GM18498 (cell line): ENCODE results near the gene CD22.

ENCODE experiments used
- ATAC-seq: cut with Tn5 transposase; IDR thresholded peaks from one replicate; pipeline ENCODE4 v1.9.1; 2021; ENCODE audit warnings: mild to moderate bottlenecking, moderate library complexity; ENCODE audit not compliant: unreplicated experiment

The CD22 gene

DNA sequence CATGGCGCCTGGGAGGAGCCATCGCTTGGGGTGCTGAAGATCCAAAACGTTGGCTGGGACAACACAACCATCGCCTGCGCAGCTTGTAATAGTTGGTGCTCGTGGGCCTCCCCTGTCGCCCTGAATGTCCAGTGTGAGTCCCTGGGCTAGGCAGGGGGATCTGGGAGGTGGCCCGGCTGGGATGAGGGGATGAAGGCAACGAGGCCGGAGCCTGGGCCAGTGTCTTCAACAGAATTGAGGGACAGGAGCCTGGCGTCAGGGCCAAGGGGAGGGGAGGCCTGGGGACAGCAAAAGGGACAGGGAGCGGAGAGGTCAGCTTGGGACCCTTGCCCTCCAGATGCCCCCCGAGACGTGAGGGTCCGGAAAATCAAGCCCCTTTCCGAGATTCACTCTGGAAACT lies 12.0 kb downstream of the CD22 start:
- ATAC-seq, result no peak

DNA sequence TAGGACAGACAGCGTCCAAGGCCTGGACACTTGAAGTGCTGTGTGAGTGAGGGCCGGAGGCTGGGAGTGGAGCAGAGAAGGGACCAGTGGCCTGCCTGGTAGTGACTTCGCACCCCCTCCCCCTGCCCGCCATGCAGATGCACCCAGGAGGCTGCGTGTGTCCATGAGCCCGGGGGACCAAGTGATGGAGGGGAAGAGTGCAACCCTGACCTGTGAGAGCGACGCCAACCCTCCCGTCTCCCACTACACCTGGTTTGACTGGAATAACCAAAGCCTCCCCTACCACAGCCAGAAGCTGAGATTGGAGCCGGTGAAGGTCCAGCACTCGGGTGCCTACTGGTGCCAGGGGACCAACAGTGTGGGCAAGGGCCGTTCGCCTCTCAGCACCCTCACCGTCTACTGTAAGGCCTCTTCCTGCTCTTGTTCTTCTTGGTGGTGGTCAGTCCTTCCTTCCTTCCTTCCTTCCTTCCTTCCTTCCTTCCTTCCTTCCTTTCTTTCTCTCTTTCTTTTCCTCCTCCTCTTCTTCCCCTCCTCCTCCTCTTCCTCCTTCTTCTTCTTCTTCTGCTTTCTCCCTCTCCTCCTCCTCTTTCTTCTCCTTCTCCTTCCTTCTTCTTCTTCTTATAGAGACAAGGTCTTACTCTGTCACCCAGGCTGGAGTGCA lies 12.7 kb downstream of the CD22 start:
- ATAC-seq, result no peak

DNA sequence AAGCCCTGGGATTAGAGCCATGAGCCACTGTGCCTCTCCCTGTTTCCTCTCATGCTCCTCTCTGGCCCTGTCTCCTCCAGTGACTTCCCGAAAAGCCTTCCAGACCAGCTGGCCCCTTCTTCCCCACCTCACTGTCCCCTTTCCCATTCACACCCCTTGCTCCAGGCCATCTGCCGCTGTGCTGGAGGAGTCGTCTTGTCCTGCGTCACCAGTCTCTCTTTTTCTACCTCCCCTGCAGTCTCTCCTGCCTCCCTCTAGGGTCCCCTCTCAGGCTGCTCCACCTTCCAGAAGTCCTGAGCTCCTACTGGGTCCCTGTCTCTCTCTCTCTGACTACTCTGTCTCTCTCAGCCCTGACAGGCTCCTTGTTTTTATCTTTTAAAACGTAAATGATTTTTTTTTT lies 13.4 kb downstream of the CD22 start:
- no peak for ATAC-seq

DNA sequence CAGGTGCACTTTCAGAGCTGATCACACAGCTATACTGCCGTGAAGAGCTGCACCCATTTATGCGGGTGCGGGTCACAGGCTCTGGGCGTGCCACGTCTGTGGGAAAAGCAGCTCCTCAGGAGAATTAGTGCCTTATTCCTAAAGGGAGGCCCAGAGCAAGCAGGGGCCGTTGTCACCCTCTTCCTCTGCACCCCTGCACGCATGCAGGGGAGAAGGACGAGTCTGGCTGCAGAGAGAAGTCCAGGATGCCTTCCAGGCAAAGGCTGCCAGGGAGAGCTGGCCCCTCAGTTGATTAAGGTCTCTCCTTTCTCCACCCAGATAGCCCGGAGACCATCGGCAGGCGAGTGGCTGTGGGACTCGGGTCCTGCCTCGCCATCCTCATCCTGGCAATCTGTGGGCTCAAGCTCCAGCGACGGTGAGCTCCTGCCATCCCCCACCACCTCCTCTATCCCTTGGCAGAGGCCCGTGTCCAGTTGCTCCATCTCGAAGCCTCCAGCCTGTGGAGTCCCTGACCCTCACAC lies 15.6 kb downstream of the CD22 start:
- no peak for ATAC-seq

DNA sequence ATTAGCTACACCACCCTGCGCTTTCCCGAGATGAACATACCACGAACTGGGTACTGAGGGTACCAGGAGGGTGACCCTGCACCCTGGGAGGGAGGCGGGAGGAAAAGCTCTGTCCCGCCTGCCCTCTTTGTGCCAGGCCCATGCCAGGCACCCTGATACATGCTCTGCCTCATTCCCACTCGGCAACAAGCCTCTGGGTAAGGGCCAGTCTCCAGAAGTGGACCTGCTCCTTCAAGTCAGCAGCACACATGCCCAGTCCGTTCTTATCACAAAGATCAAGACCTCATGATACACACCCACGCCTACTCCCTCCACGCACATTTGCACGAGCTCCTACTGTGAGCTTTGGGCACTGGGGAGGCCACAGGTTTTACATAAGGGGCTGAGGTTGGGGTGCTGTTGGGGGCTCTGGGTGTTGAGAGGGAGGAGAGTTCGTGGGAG lies 16.7 kb downstream of the CD22 start:
- ATAC-seq, result no peak

DNA sequence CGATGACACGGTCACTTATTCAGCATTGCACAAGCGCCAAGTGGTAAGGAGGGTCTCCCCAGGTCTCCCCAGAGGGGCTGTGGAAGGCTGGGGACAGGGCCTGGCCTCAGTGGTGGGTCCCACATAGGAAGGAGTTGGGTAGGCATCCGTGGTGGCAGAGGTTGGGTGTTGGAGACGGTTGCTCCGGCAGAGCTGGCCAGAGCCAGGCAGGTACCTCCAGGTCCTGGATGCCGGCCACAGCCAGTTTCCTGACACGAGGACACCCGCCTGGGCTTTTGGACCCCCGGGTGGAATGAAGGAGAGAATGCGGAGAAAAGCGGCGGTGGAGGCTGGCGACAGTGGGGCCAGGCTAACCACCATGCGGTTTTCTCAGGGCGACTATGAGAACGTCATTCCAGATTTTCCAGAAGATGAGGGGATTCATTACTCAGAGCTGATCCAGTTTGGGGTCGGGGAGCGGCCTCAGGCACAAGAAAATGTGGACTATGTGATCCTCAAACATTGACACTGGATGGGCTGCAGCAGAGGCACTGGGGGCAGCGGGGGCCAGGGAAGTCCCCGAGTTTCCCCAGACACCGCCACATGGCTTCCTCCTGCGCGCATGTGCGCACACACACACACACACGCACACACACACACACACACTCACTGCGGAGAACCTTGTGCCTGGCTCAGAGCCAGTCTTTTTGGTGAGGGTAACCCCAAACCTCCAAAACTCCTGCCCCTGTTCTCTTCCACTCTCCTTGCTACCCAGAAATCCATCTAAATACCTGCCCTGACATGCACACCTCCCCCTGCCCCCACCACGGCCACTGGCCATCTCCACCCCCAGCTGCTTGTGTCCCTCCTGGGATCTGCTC lies 17.4 kb downstream of the CD22 start:
- ATAC-seq, result peak; percentile 34

DNA sequence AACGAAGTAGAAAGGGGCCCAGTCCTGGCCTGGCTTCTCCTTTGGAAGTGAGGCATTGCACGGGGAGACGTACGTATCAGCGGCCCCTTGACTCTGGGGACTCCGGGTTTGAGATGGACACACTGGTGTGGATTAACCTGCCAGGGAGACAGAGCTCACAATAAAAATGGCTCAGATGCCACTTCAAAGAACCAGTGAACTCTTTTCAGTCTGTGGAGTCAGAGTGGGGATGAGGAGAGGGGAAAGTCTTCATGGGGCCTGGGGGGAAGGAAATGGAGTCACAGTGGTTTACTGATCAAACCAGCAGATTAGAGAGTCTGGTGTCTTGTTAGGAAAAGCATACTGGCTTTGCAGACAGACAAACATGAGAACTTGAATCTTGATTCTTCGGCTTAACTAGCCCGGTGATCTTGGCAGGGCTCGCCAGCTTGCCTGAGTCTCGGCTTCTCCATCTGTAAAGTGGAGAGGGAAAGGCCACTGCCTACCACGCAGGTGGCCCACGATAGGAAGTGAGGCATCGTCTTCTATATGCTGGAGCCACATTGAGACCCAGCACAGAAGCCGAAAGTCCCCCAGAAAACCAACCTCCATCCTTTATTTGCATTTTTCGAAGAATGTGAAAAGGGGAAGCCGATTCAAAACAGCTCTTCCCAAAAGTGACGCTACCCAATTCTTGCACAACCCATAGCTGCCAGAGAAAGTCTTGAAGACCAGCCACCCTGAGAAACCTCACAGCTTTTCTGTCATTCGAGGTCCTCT lies 18.4 kb downstream of the CD22 start, which contains the start of gene FFAR1:
Gene FFAR1 (plus strand): TSS at position 732 of the 759 bp plus-strand sequence. CDS start 3,650 bp downstream, outside the sequence.
- ATAC-seq, result peak; percentile 63

DNA sequence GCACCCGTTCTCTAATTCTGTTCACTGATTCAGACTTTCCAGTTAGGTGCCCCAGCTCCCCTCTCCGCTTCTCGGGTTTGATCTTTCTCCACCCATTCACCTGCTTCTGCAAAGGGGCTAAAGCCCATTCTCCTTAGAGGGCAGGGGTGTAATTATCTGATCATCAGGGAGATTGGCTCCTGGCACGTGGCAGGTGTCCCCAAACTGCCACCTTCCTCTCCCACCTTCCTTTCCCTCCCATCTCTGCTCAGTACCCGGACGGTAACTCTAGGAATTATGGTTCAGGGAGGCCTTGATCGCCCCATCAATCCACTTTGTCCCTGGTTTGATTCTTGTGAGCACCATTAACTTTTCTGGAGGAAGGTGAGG lies 18.9 kb downstream of the CD22 start:
- no peak for ATAC-seq

DNA sequence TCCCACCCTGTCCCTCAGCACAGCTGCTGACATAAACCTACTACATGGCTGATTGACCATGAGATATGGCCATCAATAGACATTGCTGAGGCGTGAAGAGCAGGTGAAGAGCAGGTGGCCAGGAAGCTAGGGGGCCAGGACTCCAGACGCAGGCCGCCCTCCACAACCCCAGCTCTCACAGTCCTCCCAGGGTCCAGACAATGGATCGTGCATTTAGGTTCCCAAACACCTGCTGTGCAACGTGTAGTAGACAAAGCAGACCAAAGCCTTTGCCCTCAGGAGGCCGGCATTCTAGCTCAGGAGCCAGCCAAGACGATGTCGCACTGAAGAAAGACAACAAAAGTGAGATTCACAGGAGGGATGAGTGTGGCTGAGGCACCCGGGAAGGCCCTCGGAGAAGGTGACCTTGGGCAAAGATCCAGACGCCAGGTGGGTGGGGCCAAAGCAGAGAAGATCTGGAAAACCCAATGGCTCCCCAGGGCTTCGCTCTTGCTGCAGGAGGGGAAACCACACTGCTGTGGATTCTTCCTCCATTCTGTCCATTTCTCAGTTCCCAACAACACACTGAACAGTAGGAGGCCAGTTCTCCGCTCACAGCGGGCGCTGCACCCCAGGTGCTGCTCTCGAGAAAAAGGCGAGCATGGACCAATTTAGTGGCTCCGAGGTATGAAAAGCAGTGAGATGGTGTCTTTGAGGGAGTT lies 20.1 kb downstream of the CD22 start:
- no peak for ATAC-seq

DNA sequence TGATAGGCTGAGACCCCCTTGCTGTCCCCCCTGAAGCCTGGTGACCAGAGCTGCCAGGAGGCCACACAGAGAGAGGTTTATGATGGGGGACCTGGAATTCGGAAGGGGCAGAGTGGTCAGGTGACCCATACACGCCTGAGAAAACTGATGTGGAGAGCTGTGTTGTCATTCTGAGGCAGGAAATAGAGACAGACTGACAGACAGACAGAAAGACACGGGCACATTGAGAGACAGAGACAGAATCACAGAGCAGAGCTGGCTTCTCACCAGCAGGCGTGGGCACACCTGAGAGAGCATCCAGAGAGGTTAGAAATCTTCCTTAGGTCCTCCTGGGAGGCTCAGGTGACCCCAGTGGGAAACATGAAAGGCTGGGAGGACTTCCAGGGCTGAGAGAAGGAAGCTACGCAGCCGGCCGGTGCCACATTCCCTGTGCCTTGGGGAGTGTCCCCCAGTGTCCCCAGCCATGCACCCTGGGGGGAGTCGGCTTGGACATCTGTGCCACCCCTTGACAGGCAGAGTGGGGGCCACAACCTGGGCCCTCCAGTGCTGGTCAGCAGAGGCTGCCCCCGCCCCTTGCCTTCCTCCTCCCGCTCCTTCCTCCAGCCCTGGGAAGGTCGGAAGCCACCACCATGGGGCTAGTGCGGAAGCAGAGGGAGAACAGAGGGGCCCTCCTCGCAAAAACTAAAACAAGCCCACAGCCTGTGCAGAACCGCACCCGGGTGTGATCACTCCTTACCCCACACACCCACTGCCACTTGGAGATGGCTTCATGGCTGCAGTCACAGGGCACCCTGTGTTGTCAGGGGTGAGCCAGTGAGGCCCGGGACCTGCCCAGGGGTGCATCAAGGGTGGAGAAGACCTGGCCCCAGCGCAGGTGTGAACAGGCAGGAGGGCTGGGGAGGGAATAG lies 20.9 kb downstream of the CD22 start:
- ATAC-seq, result no peak

DNA sequence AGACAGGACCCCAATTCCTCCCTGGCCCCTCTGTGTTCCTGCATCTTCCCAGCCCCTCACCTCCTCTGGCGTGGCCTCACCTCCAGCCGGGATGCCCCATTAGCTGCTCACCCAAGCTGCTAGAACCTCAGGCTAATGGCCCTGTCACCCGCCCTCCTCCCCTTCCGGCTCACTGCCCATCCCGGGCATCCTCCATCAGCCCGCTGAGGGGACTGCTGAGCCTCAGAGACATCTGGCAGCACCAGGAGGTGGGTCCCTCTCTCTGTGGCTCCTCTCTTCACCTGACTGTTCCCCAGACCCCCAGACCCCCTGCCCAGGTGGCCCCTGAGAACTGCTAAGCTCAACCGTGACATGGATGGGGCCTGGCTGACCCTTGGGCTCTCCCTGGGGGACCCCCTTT lies 21.6 kb downstream of the CD22 start:
- no peak for ATAC-seq

DNA sequence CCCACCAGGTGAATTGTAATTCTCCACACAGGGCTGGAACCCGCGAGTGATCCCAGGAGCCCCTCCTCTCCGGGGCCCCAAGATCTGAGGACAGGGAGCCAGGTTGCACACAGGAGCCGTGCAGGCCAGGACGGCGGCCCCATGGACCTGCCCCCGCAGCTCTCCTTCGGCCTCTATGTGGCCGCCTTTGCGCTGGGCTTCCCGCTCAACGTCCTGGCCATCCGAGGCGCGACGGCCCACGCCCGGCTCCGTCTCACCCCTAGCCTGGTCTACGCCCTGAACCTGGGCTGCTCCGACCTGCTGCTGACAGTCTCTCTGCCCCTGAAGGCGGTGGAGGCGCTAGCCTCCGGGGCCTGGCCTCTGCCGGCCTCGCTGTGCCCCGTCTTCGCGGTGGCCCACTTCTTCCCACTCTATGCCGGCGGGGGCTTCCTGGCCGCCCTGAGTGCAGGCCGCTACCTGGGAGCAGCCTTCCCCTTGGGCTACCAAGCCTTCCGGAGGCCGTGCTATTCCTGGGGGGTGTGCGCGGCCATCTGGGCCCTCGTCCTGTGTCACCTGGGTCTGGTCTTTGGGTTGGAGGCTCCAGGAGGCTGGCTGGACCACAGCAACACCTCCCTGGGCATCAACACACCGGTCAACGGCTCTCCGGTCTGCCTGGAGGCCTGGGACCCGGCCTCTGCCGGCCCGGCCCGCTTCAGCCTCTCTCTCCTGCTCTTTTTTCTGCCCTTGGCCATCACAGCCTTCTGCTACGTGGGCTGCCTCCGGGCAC lies 22.6 kb downstream of the CD22 start:
- no peak for ATAC-seq

DNA sequence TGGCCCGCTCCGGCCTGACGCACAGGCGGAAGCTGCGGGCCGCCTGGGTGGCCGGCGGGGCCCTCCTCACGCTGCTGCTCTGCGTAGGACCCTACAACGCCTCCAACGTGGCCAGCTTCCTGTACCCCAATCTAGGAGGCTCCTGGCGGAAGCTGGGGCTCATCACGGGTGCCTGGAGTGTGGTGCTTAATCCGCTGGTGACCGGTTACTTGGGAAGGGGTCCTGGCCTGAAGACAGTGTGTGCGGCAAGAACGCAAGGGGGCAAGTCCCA lies 23.1 kb downstream of the CD22 start:
- ATAC-seq, result no peak

DNA sequence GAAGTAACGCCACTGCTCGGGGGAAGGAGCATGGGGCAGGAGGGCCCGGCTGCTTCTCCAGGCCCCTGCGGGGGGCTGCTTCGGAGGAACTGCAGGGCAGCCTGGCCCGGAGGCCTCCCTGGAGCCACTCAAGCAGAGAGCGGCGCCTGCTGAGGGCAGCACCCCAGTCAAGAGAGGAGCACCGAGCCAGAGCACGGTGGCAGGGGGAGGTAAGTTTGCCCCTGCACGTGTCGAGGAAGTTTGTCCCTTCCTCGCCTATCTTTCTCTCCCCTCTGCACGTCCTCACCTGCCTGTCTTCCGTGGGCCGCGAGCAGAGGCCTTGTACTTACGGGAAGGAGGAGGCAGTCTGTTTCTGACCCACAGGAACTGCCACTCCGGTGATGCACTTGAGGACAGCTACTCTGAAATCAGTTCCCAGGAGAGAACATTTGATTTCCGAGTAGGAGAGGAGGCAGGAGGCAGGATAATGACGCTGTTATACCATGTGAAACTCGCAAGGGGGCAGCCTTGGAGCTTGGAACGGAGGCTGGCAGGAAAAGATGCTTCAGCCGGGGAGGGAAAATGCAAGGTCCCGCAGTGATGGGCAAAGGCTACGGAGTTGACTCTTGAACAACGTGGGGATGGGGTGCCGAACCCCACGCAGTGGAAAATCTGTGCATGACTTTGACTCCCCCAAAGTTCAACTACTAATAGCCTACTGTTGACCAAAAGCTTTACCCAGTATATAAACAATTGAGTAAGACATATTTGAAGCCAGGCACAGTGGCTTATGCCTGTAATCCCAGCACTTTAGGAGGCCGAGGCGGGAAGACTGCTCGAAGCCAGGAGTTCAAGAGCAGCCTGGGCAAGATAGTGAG lies 23.7 kb downstream of the CD22 start:
- no peak for ATAC-seq

DNA sequence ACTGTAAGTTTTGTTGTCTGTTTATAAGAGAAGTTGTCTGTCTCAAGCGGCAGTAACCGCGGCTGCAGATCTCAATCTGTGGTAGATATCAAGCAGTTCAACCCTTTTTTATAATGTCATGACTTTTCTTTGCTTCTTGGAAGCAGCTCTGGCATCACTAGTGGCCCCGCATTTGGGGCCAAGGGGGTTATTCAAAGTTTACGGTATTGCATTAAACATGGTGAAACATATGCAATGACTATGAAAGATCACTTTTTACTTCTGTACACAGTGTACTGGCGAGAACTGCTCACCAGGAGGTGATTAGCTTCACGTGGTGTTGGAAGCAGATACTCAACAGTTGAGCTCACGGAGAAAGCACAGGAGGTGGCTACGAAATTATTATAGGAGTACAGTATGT lies 24.6 kb downstream of the CD22 start:
- ATAC-seq, result no peak

DNA sequence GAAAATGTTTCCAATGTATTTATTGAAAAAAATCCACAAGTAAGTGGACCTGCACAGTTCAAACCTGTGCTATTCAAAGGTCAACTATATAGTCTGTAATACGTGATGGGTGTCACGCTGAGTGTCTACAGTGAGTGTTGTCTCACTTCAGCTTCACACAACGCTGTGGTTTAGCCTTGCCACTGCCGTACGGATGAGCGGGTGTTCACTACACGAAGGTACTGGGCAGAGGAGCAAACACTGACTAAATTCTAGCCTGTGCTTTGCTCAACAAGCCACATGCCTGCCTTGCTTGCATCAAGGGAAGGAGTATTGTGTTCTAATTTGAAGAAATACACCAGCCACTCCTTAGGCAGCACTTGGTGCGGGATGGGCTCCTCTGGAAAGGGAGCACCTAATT lies 25.9 kb downstream of the CD22 start:
- no peak for ATAC-seq

DNA sequence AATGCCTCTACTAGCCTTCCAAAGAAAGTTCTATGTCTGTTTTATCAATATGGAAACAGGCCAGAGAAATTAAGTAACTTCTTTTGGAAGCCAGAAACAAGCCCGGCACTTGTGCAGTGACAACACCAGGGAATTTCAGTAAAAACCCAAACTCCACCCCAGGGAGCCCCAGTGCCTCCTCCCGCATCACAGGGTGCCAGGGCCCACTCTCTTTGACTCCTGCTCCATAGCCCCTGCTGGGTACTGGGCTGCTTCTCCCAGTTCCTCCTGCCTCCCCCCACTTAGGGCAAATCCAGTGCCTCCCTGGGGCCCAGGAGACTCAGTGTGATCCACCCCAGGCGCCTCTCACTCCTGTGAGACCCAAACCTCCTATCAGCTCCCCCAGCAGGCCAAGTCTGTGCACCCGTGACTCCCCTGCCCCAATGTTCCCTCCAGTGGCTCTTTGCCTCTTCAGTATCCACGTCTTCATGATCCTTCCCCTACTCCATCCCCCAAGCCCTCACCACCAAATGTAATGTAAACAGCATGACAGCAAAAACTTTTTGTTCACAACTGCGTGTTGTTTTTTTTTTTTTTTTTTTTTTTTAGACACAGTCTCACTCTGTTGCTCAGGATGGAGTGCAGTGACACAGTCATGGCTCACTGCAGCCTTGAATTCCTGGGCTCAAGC lies 26.9 kb downstream of the CD22 start:
- no peak for ATAC-seq
